ENCODE data around the gene JMY.

GRCh38 chr5:79240561-79240960 is 4.6 kb downstream of the JMY start:
- TF ChIP-seq YY1 (tag by site-specific recombination; IDR thresholded peaks at IDR 0.05) = no peak
- no peak for TF ChIP-seq ZNF548 (tag by site-specific recombination; IDR thresholded peaks at IDR 0.05)
- TF ChIP-seq CTCF (tag by site-specific recombination; IDR thresholded peaks at IDR 0.05) = no peak
- TF ChIP-seq SP2 (tag by site-specific recombination; IDR thresholded peaks at IDR 0.05) = no peak
- no peak for TF ChIP-seq ZNF148 (tag by site-specific recombination; IDR thresholded peaks at IDR 0.05; ENCODE audit: borderline replicate concordance)
- no peak for TF ChIP-seq TCF7L2 (IDR thresholded peaks at IDR 0.05; ENCODE audit: borderline replicate concordance, low read depth, low read length)
- TF ChIP-seq ZNF513 (tag by site-specific recombination; IDR thresholded peaks at IDR 0.05) = no peak
- TF ChIP-seq ZNF146 (tag by site-specific recombination; IDR thresholded peaks at IDR 0.05) = no peak
- no peak for TF ChIP-seq ZNF510 (tag by site-specific recombination; IDR thresholded peaks at IDR 0.05; ENCODE audit: insufficient replicate concordance)
- TF ChIP-seq ZBTB26 (tag by site-specific recombination; optimal IDR thresholded peaks at IDR 0.05) = no peak
- peak; percentile 57; the same call in 1 of the 2 replicates for TF ChIP-seq ZNF366 (tag by site-specific recombination; conservative IDR thresholded peaks at IDR 0.05)
- no peak for TF ChIP-seq ZNF404 (tag by site-specific recombination; IDR thresholded peaks at IDR 0.05)
- no peak for TF ChIP-seq ELK4 (IDR thresholded peaks at IDR 0.05; ENCODE audit: borderline replicate concordance, low read depth, low read length)
- no peak for TF ChIP-seq ZNF138 (tag by site-specific recombination; IDR thresholded peaks at IDR 0.05; ENCODE audit: borderline replicate concordance)
